GM12864 (cell line): ENCODE data around the gene TNFRSF11A.

ENCODE experiments used
- DNase-seq: peaks from one replicate; pipeline ENCODE4 v3.0.0-alpha.2; 2011; ENCODE audit warnings: low read depth
- H3K4me3 ChIP-seq: 2 replicates; pipeline ENCODE4 v1.5.1; 2011; ENCODE audit warnings: mild to moderate bottlenecking, low read depth, low read length, control low read depth
- TF ChIP-seq, protein P1 (sequence below): IDR thresholded peaks from 2 replicates; pipeline ENCODE4 v1.5.1; 2011; ENCODE audit warnings: low read depth, mild to moderate bottlenecking, moderate library complexity, low read length, control low read depth, inconsistent platforms; ENCODE audit errors: missing control alignments

Gene TNFRSF11A

DNA sequence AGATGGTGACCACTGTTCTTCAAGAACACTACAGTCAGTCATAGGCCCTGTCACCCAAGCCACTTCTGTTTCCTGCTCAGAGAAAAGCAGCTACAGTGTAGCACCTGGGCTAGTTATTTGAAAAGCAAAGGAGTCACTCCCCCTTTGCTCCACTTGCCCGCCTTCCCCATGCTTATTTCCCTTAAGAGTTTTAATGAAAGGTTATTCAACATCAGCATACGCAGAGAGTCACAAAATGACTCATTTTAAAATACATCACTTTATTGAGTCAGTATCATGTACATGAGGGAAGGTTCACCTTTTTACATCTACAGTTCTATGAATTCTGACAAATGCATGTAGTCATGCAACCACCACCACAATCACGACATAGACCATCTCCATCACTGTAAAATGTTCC is 71.3 kb downstream of the TNFRSF11A start:
- H3K4me3 ChIP-seq, result no peak overlapping the region
- TF ChIP-seq, protein P1, sequence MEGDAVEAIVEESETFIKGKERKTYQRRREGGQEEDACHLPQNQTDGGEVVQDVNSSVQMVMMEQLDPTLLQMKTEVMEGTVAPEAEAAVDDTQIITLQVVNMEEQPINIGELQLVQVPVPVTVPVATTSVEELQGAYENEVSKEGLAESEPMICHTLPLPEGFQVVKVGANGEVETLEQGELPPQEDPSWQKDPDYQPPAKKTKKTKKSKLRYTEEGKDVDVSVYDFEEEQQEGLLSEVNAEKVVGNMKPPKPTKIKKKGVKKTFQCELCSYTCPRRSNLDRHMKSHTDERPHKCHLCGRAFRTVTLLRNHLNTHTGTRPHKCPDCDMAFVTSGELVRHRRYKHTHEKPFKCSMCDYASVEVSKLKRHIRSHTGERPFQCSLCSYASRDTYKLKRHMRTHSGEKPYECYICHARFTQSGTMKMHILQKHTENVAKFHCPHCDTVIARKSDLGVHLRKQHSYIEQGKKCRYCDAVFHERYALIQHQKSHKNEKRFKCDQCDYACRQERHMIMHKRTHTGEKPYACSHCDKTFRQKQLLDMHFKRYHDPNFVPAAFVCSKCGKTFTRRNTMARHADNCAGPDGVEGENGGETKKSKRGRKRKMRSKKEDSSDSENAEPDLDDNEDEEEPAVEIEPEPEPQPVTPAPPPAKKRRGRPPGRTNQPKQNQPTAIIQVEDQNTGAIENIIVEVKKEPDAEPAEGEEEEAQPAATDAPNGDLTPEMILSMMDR, result no peak
- DNase-seq, result no peak

DNA sequence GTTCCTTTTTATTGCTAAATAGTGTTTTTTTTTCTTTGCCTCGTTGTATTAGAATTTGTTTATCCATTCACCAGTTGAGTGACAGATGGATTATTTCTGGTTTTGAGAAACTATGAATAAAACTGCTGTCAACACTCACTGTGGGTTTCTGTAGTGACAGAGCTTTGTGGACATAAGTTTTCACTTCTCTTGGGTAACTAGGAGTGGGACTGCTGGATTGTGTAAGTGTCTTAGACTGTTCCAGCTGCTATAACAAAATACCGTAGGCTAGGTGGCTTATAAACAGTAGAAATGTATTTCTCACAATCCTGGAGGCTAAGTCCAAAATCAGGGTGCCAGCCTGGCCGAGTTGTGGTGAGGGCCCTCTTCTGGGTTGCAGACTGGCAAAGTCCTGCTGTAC is 71.9 kb downstream of the TNFRSF11A start:
- no peak overlapping the region for H3K4me3 ChIP-seq
- TF ChIP-seq, protein P1, result no peak
- DNase-seq, result no peak

DNA sequence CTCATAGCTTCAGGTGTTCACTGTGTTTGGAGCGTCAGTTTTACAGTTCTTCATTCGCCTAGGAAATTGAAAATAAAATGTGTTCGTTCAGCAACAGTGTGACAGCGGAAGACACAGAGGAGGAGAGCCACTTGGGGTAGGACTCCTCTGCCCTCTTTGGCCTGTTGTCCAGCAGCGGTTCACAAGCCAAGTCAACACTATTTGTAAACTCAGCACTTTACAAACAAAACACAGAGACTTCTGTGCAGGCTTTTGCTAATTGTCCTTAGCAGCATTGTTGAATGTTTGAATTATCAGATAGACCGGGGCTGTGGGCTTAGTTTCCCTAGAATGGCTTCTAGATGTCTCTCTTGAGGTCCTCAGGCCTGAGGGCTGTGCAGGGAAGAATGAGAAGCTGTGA is 73.2 kb downstream of the TNFRSF11A start:
- TF ChIP-seq, protein P1, result no peak
- no peak for DNase-seq
- H3K4me3 ChIP-seq, result no peak overlapping the region

DNA sequence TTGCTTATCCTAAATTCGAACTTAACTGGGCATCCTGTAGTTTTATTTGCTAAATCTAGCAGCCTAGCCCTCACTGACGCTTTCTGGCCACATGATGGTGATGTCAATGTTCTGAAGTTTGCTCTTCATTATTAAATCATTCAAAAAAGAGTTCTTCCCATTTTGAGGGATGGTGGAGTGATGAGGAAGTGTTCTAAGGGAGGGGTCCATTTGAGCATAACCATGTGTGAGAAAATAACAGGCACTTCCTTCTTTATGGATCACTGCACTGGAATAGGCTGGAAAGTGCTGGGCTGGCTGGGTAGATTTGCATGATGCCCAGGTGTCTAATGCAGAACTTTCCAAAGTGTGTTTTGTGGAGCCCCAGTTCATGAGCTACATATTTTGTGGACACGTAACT is 74.2 kb downstream of the TNFRSF11A start:
- no peak for DNase-seq
- H3K4me3 ChIP-seq, result no peak overlapping the region
- TF ChIP-seq, protein P1, result no peak

DNA sequence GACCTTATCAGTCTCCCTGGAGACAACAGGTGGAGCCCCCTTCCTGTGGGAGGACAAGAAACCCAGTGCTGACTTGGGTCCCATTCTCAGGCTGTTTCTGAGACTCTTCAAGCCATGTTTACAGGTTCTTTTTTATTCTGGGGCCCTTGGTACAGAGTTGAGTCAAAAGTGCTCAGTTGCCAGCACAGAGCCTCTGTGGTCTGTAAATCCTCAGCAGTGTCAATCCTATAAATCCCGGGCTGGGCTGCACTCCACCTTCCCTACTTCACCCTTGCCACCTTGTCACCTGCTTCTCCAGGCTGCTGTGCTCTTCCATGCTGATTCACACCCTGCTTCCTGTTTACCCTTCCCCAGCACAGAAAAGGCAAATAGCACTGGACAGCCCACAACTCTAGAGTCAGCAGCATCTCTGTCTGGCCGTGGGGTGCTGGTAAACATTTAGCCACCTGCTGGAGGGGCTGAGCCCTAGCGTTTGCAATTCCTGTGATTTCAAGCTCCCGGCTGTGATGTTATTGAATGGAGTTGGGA is 74.7 kb downstream of the TNFRSF11A start:
- TF ChIP-seq, protein P1, result peak; percentile 27
- no peak for DNase-seq
- H3K4me3 ChIP-seq, result no peak overlapping the region

DNA sequence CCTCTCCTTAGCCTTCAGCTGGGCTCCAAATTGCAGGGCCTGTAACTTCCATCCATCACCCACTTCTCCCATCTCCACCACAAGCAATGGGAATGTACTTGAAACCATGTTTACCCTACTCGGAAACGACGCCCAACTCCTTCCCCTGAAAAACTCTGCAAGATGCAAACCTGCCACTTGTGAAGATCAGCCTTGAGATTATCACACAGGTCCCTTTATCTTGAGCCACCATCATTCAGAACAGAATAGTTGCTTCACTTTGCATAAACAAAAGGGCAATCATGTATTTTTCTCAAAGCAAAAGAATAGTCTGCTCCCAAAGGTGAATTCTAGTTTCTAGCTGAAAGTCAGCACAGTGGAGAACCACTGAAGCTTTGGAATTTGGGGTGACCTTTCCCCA is 75.8 kb downstream of the TNFRSF11A start:
- H3K4me3 ChIP-seq, result no peak overlapping the region
- DNase-seq, result no peak
- TF ChIP-seq, protein P1, result no peak

DNA sequence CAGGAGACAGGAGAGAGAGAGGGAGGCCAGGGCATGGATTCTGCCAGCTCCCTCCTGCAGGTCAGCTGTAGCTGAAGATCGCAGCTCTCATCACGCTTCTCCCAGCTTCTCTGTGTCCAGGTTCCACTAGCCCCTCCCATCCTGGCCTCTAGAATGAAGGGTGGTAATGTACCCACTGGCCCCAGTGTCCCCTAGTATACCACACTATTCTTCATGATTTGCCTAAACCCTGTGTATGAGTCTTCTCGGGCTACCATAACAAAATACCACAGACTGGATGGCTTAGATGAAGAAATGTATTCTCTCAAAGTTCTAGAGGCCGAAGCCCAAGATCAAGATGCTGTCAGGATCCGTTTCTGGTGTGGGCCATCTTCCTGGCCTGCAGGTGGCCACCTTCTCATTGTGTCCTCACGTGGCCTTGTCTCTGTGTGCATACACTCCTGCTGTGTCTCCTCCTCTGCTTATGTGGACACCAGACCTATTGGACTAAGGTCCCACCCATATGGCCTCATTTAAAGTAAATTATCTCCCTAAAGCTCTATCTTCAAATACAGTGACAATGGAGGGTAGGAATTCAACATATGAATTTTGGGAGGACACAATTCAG is 77.3 kb downstream of the TNFRSF11A start:
- H3K4me3 ChIP-seq, result no peak overlapping the region
- DNase-seq, result no peak
- TF ChIP-seq, protein P1, result no peak
